ENCODE data around the gene RNF208.
"Not testable (repeated sequence)": the region's sequence is repeated elsewhere in the genome, so short reads cannot be mapped to it uniquely, and the experiment has no call there.

Gene RNF208

GRCh38 chr9:137222190-137223077 lies at the start of gene RNF208:
TSS of gene RNF208 (minus strand) at chr9:137222240. CDS start at chr9:137221212, 1,028 bp downstream.
- DNase-seq, result no peak

DNA sequence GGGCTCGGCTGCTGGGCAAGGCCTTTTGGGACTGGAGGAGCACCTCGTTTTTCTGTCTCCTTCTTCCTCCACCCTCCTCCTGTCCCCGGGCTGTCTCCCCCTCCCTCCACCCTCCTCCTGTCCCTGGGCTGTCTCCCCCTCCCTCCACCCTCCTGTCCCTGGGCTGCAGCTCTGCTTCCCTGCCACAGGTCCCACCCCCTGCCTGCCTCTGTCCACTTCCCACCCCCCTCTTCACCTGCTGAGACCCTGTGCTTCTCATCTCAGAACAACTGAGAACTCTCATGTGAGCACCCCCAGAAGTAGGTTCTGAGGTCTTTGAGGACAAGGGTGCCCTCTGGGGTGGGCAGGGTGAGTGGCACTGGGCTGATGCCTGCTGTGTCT lies 49.6 kb upstream of the RNF208 start:
- no peak for DNase-seq

- DNase-seq, result no peak
Observed at GRCh38 chr9:137270929-137271695, 49.1 kb upstream of the RNF208 start.

DNA sequence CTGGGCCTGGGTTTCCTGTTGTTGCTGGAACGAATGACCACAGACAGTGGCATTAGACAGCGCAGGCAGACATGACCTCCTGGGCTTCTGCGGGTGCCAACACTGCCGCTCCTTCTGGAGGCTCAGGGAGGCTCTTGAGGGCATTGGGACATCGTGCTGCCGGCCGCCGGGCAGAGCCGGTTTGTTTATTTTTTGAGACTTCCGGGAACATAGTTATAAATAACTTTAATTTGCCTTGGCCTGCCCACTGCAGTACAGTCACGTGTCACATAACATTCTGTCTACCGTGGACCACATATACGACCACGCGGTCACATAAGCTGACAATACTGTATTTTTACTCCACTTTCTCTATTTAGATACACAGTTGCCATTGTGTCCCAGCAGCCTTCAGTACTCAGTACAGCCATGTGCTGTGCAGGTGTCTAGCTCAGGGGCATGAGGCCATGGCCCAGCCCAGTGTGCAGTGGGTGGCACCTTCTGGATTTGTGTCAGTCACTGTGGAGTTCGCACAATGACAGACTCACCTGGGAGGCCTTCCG lies 47.3 kb upstream of the RNF208 start:
- no peak for DNase-seq

- no peak for DNase-seq
Observed at GRCh38 chr9:137268538-137269201, 46.6 kb upstream of the RNF208 start.

DNA sequence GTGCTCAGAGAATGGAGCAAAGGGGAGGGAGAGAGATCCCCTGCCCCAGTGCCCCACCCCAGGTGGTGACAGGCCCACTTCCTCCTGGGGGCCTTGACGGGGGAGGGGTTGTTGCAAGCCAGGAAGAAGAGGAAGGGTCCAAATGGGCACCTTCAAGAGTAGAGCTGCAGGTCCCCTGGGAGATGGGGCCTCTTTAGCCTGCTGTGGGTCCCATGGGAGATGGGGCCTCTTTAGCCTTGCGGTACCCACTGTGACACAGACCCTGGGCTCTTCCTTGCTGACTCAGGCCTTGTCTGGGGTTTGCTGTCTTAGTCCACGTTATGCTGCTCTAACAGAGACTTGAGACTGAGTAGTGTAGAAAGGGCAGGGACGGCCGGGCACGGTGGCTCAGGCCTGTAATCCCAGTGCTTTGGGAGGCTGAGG lies 45.9 kb upstream of the RNF208 start:
- DNase-seq, result no peak

- no peak for DNase-seq
Observed at GRCh38 chr9:137266585-137267453, 44.8 kb upstream of the RNF208 start.

- no peak for DNase-seq
Observed at GRCh38 chr9:137266162-137266527, 44.1 kb upstream of the RNF208 start.

DNA sequence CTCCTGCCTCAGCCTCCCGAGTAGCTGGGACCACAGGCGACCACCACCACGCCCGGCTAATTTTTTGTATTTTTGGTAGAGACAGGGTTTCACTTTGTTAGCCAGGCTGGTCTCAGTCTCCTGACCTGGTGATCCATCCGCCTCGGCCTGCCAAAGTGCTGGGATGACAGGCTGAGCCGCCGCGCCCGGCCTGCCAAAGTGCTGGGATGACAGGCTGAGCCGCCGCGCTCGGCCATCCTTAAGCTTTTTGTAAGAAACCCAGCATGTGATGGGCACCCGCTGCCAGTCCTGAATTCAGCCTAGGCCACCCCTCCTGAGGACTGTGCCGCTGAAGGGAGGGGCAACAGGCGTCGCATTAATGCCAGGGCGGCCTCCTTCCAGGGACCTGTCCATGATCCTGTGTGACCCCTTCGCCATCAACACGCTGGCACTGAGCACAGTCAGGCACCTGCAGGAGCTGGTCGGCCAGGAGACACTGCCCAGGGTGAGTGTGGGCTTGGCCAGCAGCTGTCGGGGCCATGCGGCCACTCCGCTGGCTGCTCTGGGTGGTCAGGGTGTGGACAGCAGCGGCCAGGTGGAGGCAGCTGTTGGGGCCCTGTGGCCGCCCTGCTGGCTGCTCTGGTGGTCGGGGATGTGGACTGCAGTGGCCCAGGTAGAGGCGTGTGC lies 43.6 kb upstream of the RNF208 start:
- no peak for DNase-seq

- no peak for DNase-seq
Observed at GRCh38 chr9:137264067-137264466, 42.0 kb upstream of the RNF208 start.

DNA sequence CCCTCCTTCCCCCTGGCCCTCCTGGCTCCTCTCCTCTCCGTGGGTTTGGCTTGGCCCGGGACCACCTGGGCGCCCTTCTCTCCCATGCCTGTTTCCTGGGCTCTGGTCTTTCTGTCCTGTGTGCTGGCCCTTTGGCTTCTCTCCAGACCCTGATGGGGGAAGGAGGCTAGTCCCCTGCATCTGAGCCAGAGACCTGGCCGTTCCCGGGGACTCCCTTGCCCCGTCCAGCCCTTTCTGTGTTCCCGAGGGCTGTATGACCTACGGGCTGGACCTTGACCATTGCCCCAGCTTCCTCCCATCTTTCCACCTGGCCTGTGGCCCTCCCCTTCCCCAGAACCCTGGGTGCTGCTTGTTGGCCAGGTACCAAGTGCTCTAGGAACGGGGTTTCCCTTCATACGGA lies 41.5 kb upstream of the RNF208 start:
- no peak for DNase-seq

- no peak for DNase-seq
Observed at GRCh38 chr9:137262909-137263285, 40.9 kb upstream of the RNF208 start.

DNA sequence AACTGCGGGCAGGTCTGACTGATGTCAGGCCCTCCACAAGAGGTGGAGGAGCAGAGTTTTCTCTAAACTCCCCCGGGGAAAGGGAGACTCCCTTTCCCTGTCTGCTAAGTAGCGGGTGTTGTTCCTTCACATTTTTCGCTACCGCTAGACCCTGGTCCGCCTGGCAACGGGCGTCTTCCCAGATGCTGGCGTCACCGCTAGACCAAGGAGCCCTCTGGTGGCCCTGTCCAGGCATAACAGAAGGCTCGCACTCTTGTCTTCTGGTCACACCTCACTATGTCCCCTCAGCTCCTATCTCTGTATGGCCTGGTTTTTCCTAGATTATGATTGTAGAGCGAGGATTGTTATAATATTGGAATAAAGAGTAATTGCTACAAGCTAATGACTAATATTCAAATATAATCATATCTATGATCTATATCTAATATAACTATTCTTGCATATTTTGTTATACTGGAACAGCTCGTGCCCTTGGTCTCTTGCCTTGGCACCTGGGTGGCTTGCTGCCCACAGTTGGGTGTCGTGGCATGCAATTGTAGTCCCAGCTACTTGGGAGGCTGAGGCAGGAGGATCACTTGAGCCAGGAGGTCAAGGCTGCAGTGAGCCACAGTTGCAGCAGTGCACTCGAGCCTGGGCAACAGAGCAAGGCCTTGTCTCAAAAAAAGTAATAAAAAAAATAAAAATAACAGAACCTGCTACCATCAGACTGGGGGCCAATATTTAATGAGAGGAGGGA lies 40.3 kb upstream of the RNF208 start:
- not testable (repeated sequence) for DNase-seq

GRCh38 chr9:137256856-137257255 lies 34.8 kb upstream of the RNF208 start:
- DNase-seq, result no peak

DNA sequence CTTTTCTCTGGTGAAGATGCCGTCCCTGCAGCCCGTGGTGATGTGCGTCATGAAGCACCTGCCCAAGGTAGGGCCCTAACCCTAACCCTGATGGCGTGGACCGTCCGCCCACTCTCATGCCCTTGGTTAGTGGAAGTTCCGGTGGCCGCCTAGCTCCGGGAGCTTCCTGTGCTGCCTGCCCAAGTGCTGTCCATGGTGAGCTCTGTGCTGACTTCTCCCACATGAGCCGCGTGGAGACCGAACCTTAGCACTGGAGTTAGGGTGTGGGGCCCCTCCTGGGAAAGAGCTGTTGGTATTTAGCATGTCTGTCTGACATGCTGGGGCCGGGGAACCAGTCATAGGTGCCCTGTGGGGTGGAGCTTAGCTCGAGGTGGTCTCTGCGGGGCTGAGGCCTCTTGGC lies 34.3 kb upstream of the RNF208 start:
- no peak for DNase-seq

DNA sequence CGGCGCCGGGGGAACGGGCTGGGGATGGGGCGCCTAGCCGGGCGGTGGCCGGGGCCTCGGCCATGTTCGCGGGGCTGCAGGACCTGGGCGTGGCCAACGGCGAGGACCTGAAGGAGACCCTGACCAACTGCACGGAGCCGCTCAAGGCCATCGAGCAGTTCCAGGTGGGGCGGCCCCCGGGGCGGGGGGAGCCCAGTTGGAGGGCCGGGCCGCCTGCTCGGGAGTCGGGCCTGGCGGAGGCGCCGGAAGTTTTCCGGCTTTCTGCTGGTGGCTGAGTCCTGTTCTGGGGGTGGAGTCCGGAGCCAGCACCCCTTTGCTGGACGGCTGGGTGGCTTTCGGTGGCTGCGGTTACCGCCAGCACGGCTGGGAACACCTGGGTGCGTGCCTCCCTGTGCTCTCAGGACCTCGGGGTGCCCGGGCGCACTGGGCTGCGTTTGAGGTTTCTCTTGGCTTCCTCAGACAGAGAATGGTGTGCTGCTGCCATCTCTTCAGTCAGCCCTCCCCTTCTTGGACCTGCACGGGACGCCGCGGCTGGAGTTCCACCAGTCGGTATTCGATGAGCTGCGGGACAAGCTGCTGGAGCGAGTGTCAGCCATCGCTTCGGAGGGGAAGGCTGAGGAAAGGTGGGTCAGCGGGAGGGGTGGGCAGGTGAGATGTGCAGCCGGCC lies 33.5 kb upstream of the RNF208 start:
- no peak for DNase-seq

DNA sequence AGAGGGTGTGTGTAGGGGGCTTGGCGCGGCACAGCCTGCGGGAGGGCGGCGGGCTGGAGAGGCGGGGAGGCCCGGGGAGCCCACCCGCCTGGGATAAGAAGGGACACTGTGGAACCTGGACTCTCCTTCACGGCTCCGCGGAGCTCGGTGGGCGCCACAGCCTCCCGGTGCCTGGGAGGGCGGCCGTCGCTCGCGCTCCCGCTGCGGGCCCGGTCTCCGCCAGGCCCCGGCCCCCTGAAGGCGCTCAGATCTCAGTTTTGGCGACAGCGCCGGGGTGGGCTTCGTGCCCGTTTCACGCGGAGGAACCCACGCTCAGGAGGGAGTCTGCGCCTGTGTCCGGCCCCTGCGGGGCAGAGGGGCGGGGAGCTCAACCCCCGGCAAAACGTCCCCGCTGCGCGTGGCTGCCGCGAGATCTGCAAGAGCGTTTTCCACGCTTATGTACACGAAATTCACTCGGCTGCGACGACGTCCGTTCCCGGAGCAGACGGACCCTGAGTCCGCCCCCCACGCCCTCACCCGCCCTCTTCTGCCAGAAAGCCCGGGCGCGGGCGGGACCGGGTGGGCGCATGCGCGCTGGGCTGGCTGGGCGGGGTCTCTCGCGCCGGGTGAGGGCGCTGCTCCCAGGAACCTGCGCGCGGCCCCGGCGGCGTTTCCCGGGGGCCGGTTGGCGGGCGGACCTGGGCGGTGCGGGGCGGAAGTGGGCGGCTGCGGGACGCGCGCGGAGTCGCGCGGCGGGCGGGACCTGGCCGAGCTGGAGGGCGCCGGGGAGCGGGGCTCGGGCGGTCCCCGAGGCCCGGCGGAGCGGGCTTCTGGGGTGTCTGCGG lies 32.8 kb upstream of the RNF208 start, which contains the start of gene NELFB:
Gene NELFB (plus strand): TSS at position 704 of the 824 bp plus-strand sequence.
- DNase-seq, result peak; percentile 95

- no peak for DNase-seq
Observed at GRCh38 chr9:137253717-137254623, 31.9 kb upstream of the RNF208 start.
